ELR (cell line): ENCODE results near the gene MAD1L1.
"Not testable (repeated sequence)": the region's sequence is repeated elsewhere in the genome, so short reads cannot be mapped to it uniquely, and the experiment has no call there.

Experiments
- DNase-seq: peaks from one replicate; pipeline ENCODE4 v3.0.0-alpha.2; 2015; ENCODE audit warnings: low read depth

Gene MAD1L1

DNA sequence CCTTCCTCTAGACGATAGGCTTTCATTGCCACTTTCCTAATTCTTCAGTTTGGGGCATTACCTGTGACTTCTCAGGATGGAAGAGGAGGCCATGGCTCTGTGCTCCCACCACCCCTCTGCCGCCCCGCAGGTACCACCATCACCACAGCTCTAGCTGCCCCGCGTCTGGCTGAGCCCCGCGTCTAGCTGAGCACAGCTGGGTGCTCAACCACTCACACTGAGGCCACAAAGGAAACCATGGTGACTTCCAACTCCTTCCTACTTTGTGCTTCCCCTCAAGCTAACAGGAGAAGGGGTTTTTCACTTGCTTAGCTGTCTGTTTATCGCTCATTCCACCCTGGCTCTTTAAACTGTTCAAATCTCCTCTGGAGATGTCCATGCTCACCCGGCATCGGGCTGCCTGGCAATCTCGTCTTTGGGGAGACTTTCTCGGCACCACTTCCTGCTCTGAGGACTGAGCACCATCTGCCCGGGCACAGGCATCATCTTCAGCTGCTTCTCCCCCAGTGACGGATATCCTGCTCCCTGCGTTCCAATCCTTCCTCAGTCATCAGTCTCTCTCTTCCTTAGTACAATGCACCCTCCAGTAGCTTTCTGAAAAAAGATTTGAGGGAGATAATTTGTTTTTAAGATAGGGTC, 59.4 kb downstream of the MAD1L1 start:
- no peak for DNase-seq

DNA sequence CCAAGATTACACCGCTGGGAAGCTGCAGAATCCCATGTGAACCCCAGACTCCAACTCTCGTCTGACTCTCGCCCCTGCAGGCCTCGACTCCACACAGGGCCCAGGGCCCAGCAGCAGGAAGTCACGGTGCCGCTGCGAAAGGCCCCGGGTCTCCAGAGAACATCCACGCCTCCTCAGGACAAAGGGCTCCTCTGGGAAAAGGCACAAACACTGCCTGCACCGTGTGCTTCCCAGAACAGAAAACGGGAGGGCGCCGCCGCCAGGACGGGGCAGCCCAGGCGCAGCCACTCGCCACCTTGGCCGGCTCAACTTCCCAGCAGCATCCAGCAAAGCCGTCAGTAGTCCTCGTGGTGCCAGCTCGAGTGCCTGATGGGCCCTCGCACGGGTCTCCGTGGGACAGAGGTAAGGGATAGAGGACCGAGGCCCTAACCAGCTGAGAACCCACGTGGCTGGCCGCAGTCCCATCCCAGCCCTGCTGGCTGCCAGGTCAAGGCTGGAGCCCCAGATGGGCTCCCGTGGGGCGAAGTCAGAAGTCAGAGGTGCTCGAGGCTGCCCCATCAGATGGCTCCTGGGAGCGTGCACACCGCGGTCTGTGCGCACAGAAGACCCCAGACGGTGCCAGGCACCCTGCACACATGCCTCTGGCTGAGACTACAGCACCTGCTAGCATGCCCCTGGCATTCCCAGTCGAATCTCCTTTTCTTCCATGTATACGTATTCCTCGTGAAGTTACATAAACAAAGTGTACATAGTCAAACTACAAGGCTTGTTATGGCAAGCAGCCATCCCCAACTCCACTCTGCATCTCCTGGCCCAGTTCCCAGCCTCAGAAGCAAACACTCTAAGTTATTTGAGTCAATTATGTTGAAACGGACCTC, 60.2 kb downstream of the MAD1L1 start:
- peak; percentile 66 for DNase-seq

DNA sequence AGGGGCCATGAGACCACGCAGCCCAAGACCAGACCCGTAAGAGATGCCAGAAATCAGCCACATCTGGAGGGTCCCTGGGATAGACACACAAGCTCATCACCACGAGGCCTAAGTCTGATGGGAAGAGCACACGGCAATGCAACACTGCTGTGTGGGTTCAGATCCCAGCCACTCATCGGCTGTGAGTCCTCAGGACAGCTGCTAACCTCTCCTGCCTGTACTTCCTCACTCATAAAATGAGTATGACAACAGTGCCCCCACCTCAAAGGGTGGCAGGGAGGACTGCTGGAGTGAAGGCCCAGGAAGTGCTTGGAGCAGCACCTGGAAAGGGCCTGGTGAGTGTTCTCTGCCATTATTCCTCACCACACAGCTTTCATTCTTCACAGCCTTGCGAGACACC, 60.9 kb downstream of the MAD1L1 start:
- DNase-seq = no peak

DNA sequence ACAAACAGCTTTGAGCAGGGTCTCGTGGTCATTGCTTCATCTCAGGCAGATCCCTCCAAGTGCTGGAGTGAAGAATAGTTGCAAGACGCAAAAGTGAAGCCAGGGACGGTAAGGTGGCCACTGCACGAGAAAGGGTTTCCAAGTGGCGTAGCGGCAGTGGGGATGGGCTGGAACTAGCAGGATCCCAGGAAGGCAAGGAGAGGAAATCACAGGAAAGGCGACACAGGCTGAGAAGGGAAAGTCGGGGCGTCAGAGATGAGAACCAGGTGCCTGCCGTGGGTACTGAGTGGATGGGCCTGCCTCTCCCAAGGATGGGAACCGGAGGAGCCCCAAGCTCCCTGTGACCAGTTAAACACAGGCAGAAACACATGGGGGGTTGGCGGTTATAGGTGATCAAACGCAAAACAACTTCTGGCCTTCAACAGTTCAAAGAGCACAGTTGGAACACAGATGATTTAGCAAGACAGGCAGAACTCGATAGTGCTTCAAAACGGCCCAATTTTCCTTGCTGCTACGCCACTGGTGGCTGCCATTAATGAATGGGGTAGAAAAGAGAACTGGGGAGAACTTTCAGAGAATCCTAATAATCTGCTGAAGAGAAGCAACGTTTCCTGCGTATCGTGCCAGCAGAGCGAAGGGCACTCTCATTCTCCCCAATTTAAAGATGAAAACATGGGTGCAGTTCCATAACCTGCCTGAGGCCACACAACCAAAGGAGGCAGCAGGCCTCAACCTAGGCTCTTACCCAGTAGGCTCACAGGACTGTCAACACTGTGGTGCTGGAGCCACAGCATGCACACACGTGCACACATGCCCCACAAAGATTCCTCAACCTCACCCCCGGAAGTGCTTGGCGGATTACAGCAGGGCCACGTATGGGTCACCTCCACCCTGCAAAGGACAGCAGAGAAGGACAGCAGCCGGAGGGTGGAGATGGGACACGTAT, 61.9 kb downstream of the MAD1L1 start:
- DNase-seq = no peak

DNA sequence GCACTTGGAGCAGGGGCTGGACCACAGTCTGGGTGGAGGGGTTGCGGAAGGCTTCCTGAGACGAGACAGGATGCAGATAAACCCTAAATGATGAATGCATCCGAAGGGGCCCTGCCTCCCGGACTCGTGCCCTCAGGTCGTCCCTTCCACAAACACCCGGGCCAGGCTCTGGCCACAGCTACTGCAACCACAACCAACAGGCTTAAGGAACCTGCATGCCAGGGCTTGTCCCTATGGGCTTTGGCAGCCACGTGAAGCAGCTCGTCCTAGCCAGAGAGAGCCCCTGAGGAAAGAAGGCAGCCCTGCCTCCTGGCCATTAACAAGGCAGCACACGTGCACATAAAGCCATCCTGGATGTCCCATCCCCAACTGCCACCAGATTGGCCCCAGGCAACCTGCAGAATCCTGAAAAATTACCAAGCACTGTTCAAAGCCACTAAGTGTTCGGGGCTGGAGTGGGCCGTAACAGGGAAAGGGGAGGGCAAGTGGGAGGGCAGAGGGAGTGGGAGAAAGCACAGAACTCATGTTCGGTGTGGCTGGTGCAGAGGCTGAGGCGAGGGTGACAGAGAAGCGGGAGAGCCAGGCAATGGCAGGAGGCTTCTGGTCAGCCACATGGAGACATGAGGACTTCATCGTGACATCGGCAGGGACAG, 62.7 kb downstream of the MAD1L1 start:
- no peak for DNase-seq

DNA sequence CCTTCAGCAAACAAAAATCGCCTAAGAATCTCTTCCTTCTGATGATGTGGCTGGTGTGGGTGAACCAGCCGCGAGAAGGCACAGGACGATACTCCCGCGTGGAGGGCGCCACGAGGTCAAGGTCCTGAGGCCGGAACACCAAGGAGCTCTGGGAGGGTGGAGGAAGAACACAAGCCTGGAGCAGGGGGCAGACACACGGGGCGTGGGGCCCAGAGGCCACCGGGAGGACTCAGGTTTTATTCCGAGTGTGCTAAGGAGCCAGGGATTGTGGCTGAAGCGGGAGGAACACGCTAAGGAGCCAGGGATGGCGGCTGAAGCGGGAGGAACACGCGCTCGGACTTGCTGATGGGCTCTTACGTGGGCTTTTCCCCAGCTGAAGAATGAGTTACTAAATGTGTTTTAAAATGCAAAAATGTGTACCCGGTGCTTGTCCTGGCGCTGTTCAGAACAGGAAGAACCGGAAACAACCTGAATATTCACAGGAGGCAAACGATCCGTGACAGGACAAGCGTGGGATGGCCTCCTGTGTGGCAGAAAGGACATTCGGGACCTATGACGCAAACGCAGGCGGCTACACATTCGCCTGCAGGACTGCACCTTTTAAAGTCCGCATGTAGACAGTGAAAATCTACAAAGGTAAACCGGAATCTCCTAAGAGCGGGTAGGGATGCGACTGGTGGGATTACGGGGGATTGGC, 64.0 kb downstream of the MAD1L1 start:
- no peak for DNase-seq

DNA sequence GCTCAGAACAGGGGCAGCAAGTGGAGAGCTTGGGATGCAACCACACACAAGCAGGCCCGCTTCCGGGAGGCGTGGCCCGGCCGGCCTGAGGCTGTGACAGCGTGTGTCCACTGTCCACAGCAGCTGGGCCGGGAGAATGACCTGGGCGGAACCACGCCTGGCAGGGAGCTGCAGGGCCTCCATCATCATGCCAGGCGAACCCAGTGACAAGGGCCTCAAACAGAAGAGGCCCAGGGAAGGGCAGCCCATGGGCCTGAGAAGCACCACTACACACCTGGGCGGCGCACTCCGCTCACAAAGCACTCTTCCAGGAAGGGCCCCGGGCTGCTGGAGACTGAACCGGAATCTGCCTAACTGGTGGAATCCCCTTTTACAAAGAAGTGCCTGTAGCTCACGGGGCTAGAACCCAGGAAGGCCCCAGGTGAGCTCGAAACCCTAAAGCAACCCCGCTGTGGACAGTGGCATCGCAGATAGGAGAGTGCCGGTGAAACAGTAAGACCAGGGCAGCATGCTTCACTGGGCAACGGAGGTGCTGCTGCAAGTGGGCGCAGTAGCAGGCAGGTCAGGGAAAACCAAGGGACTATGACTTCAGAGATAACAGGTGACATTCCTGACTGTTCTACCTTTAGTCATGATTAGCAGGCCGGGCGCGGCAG, 66.0 kb downstream of the MAD1L1 start:
- no peak for DNase-seq

DNA sequence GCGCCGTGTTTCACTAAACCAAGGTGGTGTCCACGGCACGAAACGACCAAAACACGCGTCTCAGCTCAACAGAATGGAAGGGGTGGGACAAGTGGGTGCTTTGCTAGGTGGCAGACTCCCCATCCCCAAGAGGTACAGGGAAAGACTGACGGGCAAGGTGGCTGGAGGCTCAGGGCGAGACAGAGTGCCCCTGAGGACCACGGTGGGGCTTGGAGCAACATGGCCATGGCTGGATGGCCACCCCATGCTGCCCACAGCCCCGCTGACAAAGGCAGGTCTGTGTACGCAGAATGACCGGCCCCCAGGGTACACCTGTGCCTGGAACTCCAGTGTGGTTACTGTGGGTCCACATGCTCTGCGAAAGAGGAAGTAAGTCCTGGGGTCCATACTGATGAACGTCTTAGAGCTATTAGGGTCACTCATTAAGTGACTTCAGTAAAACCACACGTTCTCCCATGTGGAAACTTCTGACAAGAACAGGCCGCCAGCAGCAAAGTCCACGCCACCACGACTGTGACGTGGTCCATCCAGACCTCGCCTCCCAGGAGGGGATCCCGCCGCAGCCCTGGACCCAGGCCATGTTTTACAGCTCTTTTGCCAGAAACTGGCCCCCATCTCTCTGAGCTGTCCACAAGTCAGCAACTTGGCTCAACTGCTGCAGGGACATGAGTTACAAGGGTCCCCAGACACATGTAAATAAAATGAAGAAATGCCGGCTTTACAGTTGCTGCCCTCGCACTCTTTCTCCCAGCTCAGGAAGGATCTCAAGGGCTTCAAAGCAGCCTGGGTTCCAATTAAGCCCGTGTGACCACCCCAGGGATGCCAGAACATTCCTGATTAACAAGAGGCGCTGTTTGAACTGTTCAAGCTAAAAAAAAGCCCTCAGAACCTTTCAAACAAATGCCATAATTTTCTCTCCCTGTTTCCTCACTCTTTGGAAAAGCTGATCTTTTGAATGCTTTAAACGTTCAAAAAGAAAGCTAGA, 66.8 kb downstream of the MAD1L1 start:
- no peak for DNase-seq

DNA sequence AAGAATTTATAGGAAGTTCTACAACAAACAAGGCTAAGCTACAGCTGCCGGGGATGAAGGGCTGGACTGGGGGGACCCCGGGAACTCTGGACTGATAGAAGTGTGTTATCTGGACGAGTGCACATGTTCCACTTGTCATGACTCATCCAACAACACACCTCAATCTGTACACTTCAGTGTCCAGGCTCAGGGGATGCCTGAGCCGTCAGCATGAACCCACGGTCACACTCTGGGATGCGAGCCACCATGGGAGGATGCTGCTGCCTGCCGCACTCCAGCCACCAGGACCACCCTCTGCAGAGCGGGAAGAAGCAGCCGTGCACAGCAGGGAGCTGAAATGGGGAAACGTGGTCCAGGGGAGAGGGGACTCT, 67.5 kb downstream of the MAD1L1 start:
- DNase-seq = no peak

DNA sequence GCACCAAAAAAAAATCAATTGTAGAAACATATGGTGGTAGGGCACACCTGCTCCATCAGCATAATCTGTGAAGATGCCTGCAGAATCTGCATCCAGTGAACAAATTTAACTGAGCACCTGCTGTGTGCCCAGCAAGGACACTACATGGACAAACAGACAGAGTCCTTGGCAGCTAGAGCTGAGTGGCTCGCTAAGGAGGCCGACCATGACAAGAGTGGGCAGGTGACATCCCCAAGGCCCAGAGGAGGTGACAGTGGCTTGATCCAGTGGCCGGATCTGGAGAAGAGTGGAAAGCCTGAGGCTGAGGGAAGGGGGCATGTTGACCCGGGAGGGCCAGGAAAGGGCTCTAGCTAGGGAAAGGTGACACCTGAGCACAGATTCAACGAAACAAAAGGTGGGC, 68.1 kb downstream of the MAD1L1 start:
- DNase-seq = no peak

DNA sequence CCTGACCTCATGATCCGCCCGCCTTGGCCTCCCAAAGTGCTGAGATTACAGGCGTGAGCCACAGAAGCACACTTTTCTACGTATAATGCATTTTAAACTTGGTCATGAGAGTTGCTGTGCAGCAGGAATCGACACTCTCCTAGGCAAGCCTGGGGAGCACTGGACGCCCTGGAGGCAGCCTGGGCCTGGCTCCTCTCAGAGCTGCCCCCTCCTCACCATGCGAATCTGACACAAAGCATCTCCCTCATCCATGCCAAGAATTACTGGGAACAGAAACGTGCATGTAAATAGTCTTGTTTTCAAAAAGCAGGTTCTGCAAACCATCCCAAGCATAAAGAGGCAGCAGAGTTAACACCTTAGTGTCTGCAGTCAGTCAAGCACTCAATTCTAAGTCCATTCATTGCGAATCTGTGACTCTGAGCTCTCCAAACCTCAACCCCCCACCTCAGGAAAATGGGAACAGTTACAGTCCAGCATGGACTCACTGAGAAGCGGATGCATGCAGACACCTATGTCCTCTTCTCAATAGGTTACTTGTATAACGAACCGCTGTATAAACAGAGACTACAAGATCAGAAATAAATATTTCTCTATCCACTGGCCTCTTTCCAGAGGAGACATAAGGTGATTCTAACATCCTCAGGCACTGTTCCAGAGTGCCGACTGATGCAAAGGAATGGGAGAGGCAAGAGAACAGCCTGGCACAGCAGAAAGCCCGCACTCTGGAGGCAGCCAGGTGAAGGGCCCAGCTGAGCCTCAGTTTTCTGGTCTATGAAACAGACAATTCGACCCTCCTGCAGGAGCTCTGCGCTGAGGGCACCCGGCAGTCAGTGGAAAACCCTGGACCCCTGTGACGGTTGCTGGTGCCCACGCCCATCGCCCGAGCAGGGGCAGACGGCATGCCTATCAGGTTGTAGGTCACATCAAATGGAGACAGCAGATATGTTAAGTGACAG, 68.9 kb downstream of the MAD1L1 start:
- no peak for DNase-seq

DNA sequence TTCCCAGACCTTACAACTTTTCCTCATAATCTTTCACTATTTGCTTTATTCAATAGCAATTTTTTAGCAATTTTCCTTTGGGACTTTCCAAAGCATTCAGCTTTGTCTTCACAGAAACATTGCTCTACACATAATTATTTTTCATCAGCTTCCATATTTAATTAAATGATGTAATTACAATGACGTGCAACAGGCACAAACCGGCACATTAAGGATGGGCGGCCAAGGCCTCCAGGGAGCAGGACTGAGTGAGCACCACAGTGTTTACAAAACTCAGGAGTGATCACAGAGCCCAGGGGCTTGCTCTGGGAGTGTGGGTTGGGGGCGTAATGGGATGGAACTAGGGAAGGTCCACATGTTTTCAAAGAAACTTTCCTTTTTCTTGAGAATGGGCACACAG, 69.8 kb downstream of the MAD1L1 start:
- no peak for DNase-seq

DNA sequence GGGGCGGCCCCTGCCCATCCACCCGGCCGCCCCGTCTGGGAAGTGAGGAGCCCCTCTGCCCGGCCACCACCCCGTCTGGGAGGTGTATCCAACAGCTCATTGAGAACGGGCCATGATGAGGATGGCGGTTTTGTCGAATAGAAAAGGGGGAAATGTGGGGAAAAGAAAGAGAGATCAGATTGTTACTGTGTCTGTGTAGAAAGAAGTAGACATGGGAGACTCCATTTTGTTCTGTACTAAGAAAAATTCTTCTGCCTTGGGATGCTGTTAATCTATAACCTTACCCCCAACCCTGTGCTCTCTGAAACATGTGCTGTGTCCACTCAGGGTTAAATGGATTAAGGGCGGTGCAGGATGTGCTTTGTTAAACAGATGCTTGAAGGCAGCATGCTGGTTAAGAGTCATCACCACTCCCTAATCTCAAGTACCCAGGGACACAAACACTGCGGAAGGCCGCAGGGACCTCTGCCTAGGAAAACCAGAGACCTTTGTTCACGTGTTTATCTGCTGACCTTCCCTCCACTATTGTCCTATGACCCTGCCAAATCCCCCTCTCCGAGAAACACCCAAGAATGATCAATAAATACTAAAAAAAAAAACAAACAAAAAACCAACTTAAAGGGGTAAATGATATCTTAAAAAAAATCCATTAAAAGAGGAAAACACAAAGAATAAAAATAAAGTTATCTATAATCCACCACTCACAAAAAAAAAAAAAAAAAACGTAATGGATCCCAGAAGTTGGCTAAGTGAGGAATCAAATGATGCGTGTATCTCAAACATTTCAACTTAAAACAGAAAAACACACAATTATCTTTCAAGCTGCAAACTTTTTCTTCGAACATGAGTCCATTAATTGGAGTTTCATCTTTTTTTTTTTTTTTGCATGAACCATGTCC, 70.5 kb downstream of the MAD1L1 start:
- DNase-seq = not testable (repeated sequence)

DNA sequence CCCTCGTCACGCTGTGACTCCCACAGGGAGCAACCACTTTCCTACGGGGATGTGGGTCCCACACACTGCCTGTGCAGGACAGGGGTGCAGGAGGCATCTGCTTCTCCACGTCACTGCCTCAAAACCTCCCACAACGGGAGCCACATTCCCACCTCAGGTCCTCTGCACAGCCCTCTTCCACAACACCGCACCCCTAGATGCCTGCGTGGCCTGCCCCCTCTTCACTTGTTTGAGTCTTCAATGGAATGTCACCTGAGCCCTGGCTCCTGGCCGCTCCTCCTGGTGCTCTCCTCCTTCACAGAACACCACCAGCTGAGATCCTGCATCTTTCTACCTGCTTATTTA, 73.6 kb downstream of the MAD1L1 start:
- no peak for DNase-seq

DNA sequence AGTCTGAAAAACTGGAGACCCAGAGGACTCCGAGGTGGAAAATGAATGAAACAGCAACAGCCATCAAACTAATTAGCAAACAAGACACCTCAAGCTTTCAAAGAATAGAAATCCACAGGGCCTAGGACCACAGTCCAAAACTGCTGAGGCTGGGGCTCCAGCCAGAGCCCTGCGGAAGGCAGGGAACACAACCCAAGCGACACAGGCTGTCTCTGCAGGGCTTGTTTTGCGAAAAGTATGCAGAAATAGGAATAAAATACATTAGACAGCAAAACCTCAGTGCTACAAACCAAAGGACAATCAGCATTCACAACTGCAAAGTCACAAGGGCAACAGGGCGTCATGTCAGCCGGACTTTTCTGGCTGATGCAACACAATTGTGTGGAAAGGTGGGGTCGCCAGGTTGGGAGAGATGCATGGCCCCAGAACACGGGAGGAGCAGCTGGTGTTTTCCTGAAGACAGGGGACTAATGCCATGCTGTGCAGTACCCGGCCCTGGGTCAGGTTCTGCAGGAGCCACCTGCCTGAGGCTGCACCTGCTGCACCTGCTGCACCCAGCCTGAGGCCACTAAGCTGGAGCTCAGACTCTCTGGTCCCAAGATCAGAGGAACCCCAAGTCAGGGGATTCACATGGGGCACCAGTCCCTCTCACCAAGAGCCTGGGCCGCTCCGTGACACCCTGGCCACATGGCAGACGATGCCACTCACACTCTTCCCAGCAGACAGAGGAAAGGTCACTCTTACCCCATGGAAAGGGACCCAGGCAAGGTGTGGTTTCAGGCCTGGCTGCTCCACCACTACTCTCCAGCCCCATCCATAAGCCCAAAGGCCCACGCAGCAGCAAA, 74.2 kb downstream of the MAD1L1 start:
- DNase-seq = no peak

DNA sequence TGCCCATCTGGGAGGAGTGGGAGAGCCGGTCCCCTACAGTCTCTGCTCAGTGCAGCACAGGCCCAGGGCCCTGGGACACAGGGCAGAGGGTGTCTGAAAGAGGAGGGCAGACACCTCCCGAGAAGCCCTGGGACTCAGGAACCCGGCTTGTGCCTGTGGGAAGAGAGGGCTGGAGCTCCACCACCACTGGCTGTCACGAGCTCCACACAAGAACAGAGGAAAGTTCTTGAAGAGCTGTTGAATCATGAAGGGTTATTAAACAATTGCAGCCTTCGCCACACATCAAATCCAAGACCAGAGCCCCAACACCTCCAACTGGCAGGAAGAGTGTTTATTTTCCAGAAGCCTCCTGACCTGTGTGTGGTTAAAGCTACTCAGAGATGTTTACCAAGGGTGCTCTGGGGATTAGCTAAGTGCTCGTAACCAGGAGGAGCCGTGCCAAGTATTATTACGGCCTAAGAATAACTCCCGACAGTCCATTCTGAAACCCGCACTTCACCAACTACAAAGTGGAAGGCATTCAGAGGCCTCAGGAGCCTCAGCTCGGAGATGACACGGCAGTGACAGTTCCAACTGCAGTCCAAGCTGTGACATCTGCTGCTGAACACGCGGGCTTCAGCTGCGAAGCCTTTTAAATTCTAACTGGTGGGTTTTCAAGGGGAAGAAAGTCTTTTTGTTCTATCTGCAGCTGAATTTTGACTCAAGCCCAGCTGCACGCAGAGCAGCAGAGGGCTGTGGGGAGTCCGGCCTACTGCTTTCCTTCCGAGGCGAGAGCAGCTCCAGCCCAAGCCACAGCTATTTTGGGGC, 75.1 kb downstream of the MAD1L1 start:
- peak; percentile 10 for DNase-seq
